ENCODE measurements around the gene KDM5C. TPM values are rescaled to one million over a fixed set of nuclear protein-coding genes. Genes with fewer than 3 reads are reported as not detected.

Gene KDM5C
- total and polyA plus RNA-seq, 11 donors = 23.8 to 67.2 (median 34.3) TPM

GRCh38 chrX:53194308-53194707 is 30.7 kb downstream of the KDM5C start:
- intact Hi-C loops (cut with DNase I) = no loop called here

DNA sequence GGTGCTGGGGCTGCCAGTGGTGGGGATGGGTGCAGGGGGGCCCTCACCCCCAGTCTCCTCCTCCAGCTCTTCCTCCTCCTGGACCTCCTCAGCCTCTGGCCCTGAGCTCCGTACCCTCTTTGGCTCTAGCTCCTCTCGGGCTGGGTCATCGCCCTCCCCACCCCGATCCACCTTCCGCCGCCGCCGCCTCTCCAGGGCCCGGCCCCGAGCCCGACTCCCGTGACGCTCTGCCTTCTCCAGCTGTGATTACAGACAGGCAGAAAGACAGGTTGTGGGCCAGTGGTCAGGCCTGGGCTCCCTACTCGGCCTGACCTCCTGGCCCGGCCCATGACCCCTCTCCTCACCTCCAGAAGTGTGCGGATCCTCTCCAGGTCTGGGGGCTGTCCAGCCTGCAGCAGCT is 31.9 kb downstream of the KDM5C start:
- no peak overlapping the region for H3K27ac ChIP-seq

More at GRCh38 chrX:53194308-53194707, 30.7 kb downstream of the KDM5C start:
- no peak overlapping the region for H3K4me3 ChIP-seq
- H3K4me1 ChIP-seq = no peaks in the 10 kb centered on the region
- H3K27ac ChIP-seq = no peak overlapping the region
- DNase-seq (no peak), ATAC-seq (no peak)
- peaks cover 0 to 89% (median 65%) of the 10 kb centered on the region in 9 donors for H3K36me3 ChIP-seq
- no peaks in the 10 kb centered on the region for H3K27me3 ChIP-seq
- WGBS, 4 donors = 96 to 97% (median 96%) methylated on average over 9 to 16 of the region's 16 CpGs
- H3K9me3 ChIP-seq = no peaks in the 10 kb centered on the region
- TF ChIP-seq, protein P1, sequence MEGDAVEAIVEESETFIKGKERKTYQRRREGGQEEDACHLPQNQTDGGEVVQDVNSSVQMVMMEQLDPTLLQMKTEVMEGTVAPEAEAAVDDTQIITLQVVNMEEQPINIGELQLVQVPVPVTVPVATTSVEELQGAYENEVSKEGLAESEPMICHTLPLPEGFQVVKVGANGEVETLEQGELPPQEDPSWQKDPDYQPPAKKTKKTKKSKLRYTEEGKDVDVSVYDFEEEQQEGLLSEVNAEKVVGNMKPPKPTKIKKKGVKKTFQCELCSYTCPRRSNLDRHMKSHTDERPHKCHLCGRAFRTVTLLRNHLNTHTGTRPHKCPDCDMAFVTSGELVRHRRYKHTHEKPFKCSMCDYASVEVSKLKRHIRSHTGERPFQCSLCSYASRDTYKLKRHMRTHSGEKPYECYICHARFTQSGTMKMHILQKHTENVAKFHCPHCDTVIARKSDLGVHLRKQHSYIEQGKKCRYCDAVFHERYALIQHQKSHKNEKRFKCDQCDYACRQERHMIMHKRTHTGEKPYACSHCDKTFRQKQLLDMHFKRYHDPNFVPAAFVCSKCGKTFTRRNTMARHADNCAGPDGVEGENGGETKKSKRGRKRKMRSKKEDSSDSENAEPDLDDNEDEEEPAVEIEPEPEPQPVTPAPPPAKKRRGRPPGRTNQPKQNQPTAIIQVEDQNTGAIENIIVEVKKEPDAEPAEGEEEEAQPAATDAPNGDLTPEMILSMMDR (IDR thresholded peaks at IDR 0.05) = no peak
- no peak for TF ChIP-seq POLR2A (IDR thresholded peaks at IDR 0.05)

DNA sequence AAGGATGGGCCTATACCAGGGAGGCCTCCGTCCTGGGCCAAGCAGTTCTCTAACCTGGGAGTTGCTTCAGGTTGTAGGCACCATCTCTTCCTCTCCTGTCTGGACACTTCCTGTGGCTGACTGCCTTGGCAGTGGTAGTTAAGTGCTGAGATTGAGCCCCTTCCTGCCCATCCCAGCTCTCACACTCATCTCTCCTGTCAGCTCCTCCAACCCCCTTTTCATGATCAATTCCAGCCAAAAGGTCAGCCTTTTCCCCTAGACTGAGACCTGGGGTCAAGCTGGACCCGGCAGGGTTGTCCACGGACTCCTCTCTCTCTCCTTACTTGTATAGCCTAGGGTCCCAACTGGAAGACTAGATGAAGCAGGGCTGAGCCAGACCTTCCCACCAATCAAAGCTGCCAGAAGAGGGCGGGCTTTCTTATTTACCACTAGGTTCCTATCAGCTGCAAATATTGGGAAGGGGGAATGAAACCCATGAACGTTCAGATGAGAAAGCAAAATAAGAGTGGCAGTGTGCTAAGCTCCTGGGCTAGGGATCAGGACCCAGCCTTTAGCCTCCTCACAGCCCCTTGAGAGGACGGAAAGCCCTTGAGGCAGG is 34.5 kb downstream of the KDM5C start:
- Histone ChIP-seq H3K4me1 (no peaks in the 10 kb centered on the region), H3K36me3 (peaks cover 0 to 50% (median 26%) of the 10 kb centered on the region in 9 donors), H3K27ac (no peak overlapping the region), H3K9me3 (no peaks in the 10 kb centered on the region), H3K27me3 (no peaks in the 10 kb centered on the region), H3K4me3 (no peak overlapping the region)
- peak in 1 of 4 donors; percentile 17 for ATAC-seq
- 66 to 82% (median 73%) methylated on average over 6 of the region's 6 CpGs for whole genome bisulfite sequencing, 4 donors
- TF ChIP-seq, protein P1 (IDR thresholded peaks at IDR 0.05) = peak in 1 of 12 donors; percentile 10
- TF ChIP-seq POLR2A (IDR thresholded peaks at IDR 0.05) = no peak
- DNase-seq = no peak
- intact Hi-C loops (cut with DNase I) = no loop called here

More for the DNA sequence above, 31.9 kb downstream of the KDM5C start:
- DNase-seq = no peak
- TF ChIP-seq POLR2A (IDR thresholded peaks at IDR 0.05) = no peak
- TF ChIP-seq, protein P1 (IDR thresholded peaks at IDR 0.05) = no peak
- WGBS, 4 donors = 91 to 96% (median 94%) methylated on average over 14 to 16 of the region's 16 CpGs
- H3K9me3 ChIP-seq = no peaks in the 10 kb centered on the region
- peaks cover 0 to 77% (median 53%) of the 10 kb centered on the region in 9 donors for H3K36me3 ChIP-seq
- H3K4me1 ChIP-seq = no peaks in the 10 kb centered on the region
- intact Hi-C loops (cut with DNase I) = no loop called here
- no peaks in the 10 kb centered on the region for H3K27me3 ChIP-seq
- H3K4me3 ChIP-seq = no peak overlapping the region
- no peak for ATAC-seq

- DNase-seq (no peak), ATAC-seq (no peak)
- Histone ChIP-seq H3K9me3 (no peaks in the 10 kb centered on the region), H3K27ac (no peak overlapping the region), H3K4me3 (no peak overlapping the region), H3K4me1 (no peaks in the 10 kb centered on the region), H3K36me3 (peaks cover 0 to 33% (median 10%) of the 10 kb centered on the region in 9 donors), H3K27me3 (no peaks in the 10 kb centered on the region)
- 89 to 100% (median 95%) methylated on average over 2 of the region's 2 CpGs for WGBS, 4 donors
- intact Hi-C loops (cut with DNase I) = no loop called here
- TF ChIP-seq POLR2A (IDR thresholded peaks at IDR 0.05) = no peak
- TF ChIP-seq, protein P1 (IDR thresholded peaks at IDR 0.05) = no peak
Observed at GRCh38 chrX:53188763-53189162, 36.2 kb downstream of the KDM5C start.

Data from heart left ventricle (tissue), 16 donors.